Activated naive CD4-positive, alpha-beta T cell treated with anti-CD3 and anti-CD28 coated beads for 36 hours (primary cell): ENCODE results near the gene CHD6. TPM values are rescaled to one million over a fixed set of nuclear protein-coding genes. Genes with fewer than 3 reads are reported as not detected.

ENCODE experiments used
- CTCF ChIA-PET: fragments of 350-600 bp; sonication (Branson Sonifier 250); formaldehyde crosslinking; loops from one replicate; lab custom pipeline; 2021; ENCODE audit warnings: antibody characterized with exemption; lab: Charles Lee
- DNase-seq: peaks from one replicate; pipeline ENCODE4 v3.0.0-alpha.2; 2020
- H3K27ac Mint-ChIP-seq: one replicate; pipeline ENCODE4 v1.8.0; 2021; ENCODE audit warnings: mild to moderate bottlenecking, mixed read lengths
- H3K27me3 Mint-ChIP-seq: one replicate; pipeline ENCODE4 v1.8.0; 2021; ENCODE audit warnings: low read depth, mixed read lengths
- H3K36me3 Mint-ChIP-seq: one replicate; pipeline ENCODE4 v1.8.0; 2021; ENCODE audit warnings: low read depth, mixed read lengths
- H3K4me1 Mint-ChIP-seq: one replicate; pipeline ENCODE4 v1.8.0; 2021; ENCODE audit warnings: low read depth, mixed read lengths
- H3K4me3 Mint-ChIP-seq: one replicate; pipeline ENCODE4 v1.8.0; 2021; ENCODE audit warnings: mild to moderate bottlenecking, moderate library complexity, mixed read lengths
- H3K9me3 Mint-ChIP-seq: one replicate; pipeline ENCODE4 v1.8.0; 2021; ENCODE audit warnings: mixed read lengths
- intact Hi-C: fragments of 100-400 bp; cut with micrococcal nuclease; formaldehyde crosslinking; loops from one replicate; pipeline ENCODE4 v1.15.1; 2023
- total RNA-seq, 2 experiments: library from RNA; stranded (reverse); gene quantifications; one replicate each; pipeline ENCODE4 v1.2.3, GENCODE V29; 2021

The CHD6 gene
- total RNA-seq, 2 experiments from 2014 or later = 30.1 to 31.8 TPM

DNA sequence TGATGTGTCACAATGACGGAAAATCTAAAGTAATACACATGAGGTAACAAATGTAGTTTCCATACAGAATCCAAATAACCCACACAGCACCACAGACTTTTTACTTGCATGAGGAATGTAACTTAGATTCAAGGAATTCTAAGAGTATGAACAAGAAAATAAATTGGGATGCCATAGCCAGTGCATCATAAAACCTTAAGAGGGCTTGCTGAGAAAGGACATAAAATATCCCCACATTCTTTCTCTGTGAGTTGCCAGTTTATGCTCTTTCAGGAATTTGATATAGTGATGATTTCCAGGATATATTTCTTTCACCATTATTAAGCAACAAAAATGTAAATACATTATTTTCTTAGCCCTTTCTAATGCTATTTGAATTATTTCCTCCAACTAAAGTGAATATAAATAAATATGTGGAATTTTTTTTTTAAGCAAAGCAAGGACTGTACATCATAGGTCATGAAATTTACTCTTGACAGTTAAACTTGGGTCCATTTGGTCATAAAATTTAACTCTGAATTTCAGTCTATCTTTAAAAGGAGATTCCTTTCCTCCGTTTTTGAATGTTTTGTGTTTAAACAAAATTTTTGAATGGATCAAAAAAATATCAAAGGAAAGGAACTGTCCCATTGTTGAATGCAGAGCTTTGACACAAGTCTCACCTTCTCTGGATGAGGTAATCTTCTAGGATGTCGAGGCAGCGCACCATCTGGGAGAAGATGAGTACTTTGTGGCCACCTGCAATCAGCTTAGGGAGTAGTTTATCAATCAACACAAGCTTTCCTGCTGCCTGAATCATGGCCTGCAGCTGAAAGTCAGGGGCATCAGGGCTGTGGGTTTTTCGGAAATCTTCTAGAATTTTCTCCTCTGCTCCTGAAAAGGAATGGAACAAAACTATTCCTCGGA is 135.3 kb downstream of the CHD6 start:
- H3K36me3 Mint-ChIP-seq = peaks cover 25% of the 10 kb centered on the region
- no peak for DNase-seq
- no peak overlapping the region for H3K27ac Mint-ChIP-seq
- CTCF ChIA-PET = interaction anchor here (1.3 kb wide), 1 partner anchor 15 kb away, joined by 3 read pairs; no protein-coding TSS in a partner anchor
- H3K4me1 Mint-ChIP-seq = peaks cover 21% of the 10 kb centered on the region
- H3K4me3 Mint-ChIP-seq = no peak overlapping the region
- intact Hi-C loops = loop anchor here (10.0 kb wide), 1 partner anchor 212 kb away; no protein-coding TSS in a partner anchor
- H3K27me3 Mint-ChIP-seq = no peaks in the 10 kb centered on the region
- peaks cover 4% of the 10 kb centered on the region for H3K9me3 Mint-ChIP-seq

DNA sequence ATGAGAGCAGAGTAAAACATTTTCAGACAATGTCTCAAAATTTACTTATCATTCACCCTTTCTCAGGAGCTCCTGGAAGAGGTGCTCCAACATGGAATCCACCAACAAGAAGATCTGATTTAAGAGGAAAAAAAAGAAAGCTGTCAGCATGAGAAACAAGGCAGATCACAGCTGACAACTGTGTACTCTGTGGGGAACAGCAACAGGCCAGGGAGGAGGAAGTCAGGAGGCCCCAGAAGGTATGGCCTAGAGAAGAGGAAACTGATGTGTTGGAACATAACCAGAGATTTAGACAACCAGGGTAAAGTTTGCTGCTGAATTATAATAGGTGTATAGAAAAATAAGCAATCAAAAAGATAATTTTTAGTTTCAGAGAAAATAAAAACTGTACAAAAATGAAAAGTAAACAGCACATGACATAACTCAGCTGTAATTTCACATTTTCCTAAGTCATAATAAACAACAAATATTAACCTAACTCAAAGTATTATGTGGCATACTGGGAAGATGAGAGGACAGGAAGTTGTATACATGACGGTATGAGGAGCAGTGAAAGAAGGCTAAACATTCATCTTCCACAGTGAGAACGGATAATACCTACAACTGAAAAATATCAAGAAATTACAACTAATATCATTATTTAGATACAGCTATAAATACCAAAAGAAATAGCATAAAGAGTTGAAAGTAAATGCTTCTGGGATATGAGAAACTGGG is 138.0 kb downstream of the CHD6 start:
- peak; percentile 44 for DNase-seq
- no peak overlapping the region for H3K4me3 Mint-ChIP-seq
- peak overlapping the region; percentile 68 for H3K27ac Mint-ChIP-seq
- H3K9me3 Mint-ChIP-seq = peaks cover 4% of the 10 kb centered on the region
- H3K4me1 Mint-ChIP-seq = peaks cover 23% of the 10 kb centered on the region
- CTCF ChIA-PET = interaction anchor here (0.7 to 1.2 kb wide), 3 partner anchors 24 to 217 kb away, joined by 3 to 4 read pairs (median 3); no protein-coding TSS in a partner anchor
- H3K36me3 Mint-ChIP-seq = peaks cover 18% of the 10 kb centered on the region
- intact Hi-C loops = loop anchor here (10.0 kb wide), 1 partner anchor 215 kb away; no protein-coding TSS in a partner anchor
- H3K27me3 Mint-ChIP-seq = no peaks in the 10 kb centered on the region

DNA sequence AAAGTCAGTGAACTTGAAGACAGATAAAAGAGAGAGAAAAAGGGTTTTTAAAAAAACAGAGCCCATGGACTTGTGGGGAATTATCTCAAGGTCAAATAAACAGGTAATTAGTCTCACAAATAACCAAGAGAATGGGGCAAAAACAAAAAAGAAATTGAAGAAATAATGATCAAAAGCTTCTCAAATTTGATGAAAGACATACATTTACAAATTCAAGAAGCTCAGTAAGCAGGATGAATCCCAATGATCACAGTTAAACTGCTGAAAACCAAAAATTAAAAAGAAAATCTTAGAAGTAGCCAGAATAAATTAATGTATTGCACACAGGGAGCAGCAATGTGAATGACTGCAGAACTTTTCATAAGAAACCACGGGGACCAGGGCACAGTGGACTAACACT is 139.1 kb downstream of the CHD6 start:
- Mint-ChIP-seq H3K9me3 (peaks cover 4% of the 10 kb centered on the region), H3K4me1 (peaks cover 23% of the 10 kb centered on the region), H3K27ac (peak overlapping the region; percentile 47), H3K36me3 (peaks cover 16% of the 10 kb centered on the region), H3K4me3 (no peak overlapping the region), H3K27me3 (no peaks in the 10 kb centered on the region)
- no peak for DNase-seq
- CTCF ChIA-PET = interaction anchor here (1.2 kb wide), 1 partner anchor 141 kb away, joined by 3 read pairs; no protein-coding TSS in a partner anchor
- intact Hi-C loops = no loop called here

DNA sequence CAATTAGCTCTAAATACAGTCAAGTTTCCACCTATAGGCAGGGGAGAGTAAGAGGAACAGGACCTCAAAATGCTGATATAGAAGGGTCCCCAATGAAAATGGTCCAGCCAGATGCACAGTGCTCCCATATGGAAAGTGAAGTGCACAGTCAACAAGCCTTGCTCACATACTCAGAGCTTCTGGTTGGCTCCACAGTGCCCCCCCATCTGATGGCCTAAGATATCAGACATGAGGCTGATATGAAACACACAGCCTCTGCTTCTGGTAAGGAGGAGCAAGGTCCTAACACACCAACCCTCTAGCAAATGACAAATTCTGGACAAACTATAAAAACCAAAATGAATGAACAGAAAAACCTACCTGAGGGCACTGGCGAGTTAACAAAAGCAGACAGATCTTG is 140.2 kb downstream of the CHD6 start:
- peaks cover 23% of the 10 kb centered on the region for H3K4me1 Mint-ChIP-seq
- CTCF ChIA-PET = interaction anchor here (0.6 kb wide), 1 partner anchor 10 kb away, joined by 3 read pairs; no protein-coding TSS in a partner anchor
- H3K36me3 Mint-ChIP-seq = peaks cover 15% of the 10 kb centered on the region
- H3K4me3 Mint-ChIP-seq = no peak overlapping the region
- no peaks in the 10 kb centered on the region for H3K27me3 Mint-ChIP-seq
- H3K9me3 Mint-ChIP-seq = peaks cover 4% of the 10 kb centered on the region
- no peak for DNase-seq
- no peak overlapping the region for H3K27ac Mint-ChIP-seq
- intact Hi-C loops = no loop called here

DNA sequence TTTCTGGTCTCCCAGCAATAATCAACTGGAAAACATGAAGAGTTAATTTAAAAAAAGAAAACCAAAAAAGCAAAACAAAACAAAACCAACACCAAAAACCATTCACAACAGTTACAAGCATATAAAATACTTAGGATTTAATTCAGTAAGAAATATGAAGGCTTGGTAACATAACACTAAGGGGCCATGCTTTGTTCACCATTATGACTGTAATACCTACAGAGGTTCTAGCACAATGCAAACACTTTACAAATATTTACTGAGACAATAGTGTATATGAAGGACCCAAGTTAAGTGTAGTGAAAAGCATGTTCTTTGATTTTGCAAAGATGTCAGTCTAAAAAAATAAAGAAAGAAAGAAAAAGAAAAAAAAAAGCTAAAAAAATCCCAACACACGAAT is 141.7 kb downstream of the CHD6 start:
- H3K27me3 Mint-ChIP-seq = no peaks in the 10 kb centered on the region
- intact Hi-C loops = no loop called here
- H3K36me3 Mint-ChIP-seq = peaks cover 16% of the 10 kb centered on the region
- CTCF ChIA-PET = no interaction called here
- DNase-seq = no peak
- peaks cover 4% of the 10 kb centered on the region for H3K9me3 Mint-ChIP-seq
- H3K4me3 Mint-ChIP-seq = no peak overlapping the region
- peaks cover 22% of the 10 kb centered on the region for H3K4me1 Mint-ChIP-seq
- no peak overlapping the region for H3K27ac Mint-ChIP-seq

DNA sequence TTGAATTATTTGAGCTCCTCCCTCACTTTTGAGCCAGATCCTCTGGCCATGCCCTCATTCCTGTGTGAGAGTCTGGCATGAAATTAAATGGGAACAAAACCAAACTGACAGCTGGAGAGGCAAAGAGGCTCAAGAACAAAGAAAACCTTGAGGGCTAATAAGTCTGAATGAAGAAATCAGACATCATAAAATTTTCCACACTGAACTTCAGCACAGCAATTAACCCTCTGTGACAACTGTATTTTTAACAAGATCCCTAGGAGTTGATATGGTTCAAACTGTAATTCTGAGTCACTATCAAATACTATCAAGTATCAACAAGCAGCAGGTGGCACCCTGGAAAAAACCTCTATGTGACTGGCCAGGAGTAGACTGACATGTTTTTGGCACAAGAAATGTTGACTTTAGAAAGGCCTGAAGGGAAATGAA is 142.2 kb downstream of the CHD6 start:
- Mint-ChIP-seq H3K27me3 (no peaks in the 10 kb centered on the region), H3K27ac (no peak overlapping the region), H3K9me3 (peaks cover 4% of the 10 kb centered on the region), H3K4me1 (peaks cover 22% of the 10 kb centered on the region), H3K4me3 (no peak overlapping the region), H3K36me3 (peaks cover 16% of the 10 kb centered on the region)
- intact Hi-C loops = no loop called here
- DNase-seq = no peak
- CTCF ChIA-PET = no interaction called here

DNA sequence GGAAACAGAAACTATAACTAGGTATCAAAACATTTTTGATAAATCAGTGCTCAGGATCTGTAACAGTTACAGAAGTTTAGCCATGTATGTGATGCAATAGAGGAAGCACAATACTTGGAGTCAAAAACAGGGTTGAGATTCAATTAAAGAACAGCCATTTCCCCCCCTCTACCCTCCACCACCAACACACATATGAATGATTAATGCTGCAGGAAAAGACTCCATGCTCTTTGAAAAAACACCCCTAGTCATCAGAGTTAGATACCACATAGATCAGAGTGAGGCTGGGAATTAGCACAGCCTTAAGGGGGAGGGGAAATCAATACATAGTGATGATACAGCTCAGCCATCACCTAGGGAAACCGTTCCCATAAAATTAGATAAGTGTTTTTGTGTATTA is 142.7 kb downstream of the CHD6 start:
- Mint-ChIP-seq H3K36me3 (peaks cover 21% of the 10 kb centered on the region), H3K4me1 (peaks cover 18% of the 10 kb centered on the region), H3K9me3 (peaks cover 4% of the 10 kb centered on the region), H3K27ac (no peak overlapping the region), H3K4me3 (no peak overlapping the region), H3K27me3 (no peaks in the 10 kb centered on the region)
- CTCF ChIA-PET = interaction anchor here (1.0 kb wide), 1 partner anchor 11 kb away, joined by 3 read pairs; no protein-coding TSS in a partner anchor
- intact Hi-C loops = no loop called here
- no peak for DNase-seq

DNA sequence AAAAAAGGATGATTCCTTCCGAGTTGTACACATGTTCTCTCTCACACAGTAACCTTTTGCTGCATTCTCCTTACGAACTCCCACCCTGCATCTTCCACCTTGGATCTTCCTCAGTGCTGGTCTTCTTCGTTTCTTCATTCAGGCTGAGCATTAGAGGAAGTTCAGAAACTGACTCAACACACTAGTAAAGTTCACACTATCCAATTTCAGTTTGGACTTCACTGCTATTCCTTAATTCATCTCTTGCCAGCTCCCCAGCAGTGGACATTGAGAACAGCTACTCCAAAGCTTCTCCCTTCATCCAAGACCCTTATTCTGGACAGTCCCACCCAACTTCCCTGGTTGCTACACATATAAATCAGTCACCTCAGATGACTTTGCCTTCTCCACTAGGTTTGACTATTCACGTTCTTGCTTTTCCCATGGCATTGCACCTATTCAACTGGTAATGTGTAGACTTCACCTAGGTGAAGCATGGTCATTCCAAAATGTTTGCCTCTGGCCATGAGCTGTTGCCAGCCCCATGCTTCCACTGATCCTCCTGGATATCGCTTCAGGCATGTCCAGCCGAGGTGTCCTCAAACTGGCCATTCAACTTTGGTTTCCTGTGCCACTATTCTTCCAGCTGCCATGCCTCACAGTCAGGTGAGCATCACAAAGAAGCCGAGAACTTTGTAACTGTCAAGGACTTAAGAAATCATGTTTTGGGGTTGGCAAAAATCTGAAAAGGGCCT is 147.6 kb downstream of the CHD6 start:
- peaks cover 31% of the 10 kb centered on the region for H3K36me3 Mint-ChIP-seq
- H3K9me3 Mint-ChIP-seq = no peaks in the 10 kb centered on the region
- H3K4me3 Mint-ChIP-seq = no peak overlapping the region
- peaks cover 2% of the 10 kb centered on the region for H3K4me1 Mint-ChIP-seq
- no peaks in the 10 kb centered on the region for H3K27me3 Mint-ChIP-seq
- CTCF ChIA-PET = no interaction called here
- no peak for DNase-seq
- intact Hi-C loops = no loop called here
- H3K27ac Mint-ChIP-seq = no peak overlapping the region

DNA sequence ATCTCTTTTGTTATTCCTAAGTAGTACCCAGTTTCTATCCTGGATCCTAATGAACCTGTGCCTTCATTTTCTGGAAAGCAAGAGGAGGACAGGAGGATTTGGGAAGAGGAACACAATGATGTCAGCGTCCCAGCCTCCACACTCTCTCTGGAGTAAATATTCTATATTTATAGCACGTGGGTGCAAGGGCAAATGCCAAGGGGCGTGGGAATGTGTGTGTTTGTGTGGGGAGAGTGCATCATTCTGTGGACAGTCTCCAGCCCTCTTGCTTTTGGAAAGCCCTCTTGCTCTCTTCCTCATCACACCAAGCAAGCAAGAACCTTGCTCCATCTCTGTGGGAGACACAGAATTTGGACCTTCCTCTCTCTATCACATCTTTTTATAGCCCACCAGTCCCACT is 148.3 kb downstream of the CHD6 start:
- Mint-ChIP-seq H3K36me3 (peaks cover 36% of the 10 kb centered on the region), H3K4me3 (no peak overlapping the region), H3K27me3 (no peaks in the 10 kb centered on the region), H3K27ac (no peak overlapping the region), H3K4me1 (no peaks in the 10 kb centered on the region), H3K9me3 (peaks cover 2% of the 10 kb centered on the region)
- CTCF ChIA-PET = no interaction called here
- no peak for DNase-seq
- intact Hi-C loops = no loop called here

DNA sequence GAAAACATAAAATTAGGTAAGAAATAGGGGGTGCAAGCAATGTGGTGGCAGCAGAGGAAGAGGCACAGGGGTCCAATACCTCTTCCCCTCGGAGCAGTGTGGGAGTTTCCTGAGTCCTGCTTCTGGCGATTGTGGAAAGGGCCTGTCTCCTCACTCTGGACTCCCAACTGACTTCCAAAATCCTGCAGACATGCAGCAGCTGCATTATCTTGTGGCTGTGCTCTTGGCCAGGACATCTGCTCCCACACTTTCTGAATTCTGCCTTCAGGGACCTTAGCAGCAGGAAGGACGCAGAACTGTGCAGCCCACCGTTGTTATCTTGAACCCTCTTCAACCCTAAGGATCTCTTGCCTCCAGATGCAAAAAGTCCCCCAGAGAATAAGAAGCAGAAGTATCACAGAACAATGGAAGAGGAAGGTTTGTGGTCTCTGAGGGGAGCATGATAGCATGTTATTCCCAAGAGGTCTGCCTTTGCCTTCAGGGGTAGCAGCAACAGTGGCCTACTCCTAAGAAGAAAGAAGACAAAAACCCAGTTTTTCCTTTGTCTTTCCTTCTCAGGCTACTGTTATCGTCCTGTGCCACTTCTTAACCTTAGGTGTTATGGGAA is 149.1 kb downstream of the CHD6 start:
- no peak for DNase-seq
- Mint-ChIP-seq H3K9me3 (peaks cover 2% of the 10 kb centered on the region), H3K4me3 (no peak overlapping the region), H3K36me3 (peaks cover 41% of the 10 kb centered on the region), H3K4me1 (no peaks in the 10 kb centered on the region), H3K27me3 (no peaks in the 10 kb centered on the region), H3K27ac (no peak overlapping the region)
- intact Hi-C loops = no loop called here
- CTCF ChIA-PET = no interaction called here

DNA sequence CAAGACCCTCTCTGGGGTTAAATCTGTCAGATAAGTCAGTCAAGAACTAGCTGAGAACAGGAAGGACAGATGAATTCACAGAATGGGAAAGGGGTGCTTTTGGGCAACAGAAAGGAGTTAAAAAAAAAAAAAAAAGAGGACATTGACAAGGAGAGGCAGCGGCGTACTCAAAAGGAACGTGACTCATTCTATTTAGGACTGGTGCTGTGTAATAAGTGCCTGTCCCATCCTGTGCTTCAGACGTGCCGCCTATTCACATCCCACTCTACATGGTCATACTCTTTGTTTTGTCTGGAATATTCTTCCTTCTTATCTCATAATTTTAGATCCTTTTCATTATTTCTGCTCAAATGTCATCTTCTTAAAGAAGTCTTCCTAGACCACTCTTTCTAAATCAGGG is 150.5 kb downstream of the CHD6 start:
- intact Hi-C loops = no loop called here
- H3K4me1 Mint-ChIP-seq = peaks cover 2% of the 10 kb centered on the region
- DNase-seq = no peak
- CTCF ChIA-PET = interaction anchor here (0.7 kb wide), 2 partner anchors 10 to 1556 kb away, joined by 3 to 4 read pairs; no protein-coding TSS in a partner anchor
- peaks cover 43% of the 10 kb centered on the region for H3K36me3 Mint-ChIP-seq
- no peaks in the 10 kb centered on the region for H3K27me3 Mint-ChIP-seq
- H3K27ac Mint-ChIP-seq = no peak overlapping the region
- no peak overlapping the region for H3K4me3 Mint-ChIP-seq
- peaks cover 2% of the 10 kb centered on the region for H3K9me3 Mint-ChIP-seq
